ENCODE measurements around the gene CCDC40.
"Not testable (repeated sequence)": the region's sequence is repeated elsewhere in the genome, so short reads cannot be mapped to it uniquely, and the experiment has no call there.

The CCDC40 gene

GRCh38 chr17:80082403-80083135 lies 46.1 kb downstream of the CCDC40 start:
- DNase-seq (ENCODE audit: low read depth in 3 of 3) = peak; percentile 29 to 64 (median 40)

GRCh38 chr17:80083136-80083661 lies 46.8 kb downstream of the CCDC40 start:
- DNase-seq (ENCODE audit: low read depth in 3 of 3) = no peak

- DNase-seq (ENCODE audit: low read depth in 3 of 3) = no peak
Observed at GRCh38 chr17:80084773-80085172, 48.3 kb downstream of the CCDC40 start.

GRCh38 chr17:80086081-80086480 lies 49.6 kb downstream of the CCDC40 start:
- DNase-seq (ENCODE audit: low read depth in 3 of 3) = no peak

GRCh38 chr17:80086616-80087015 lies 50.2 kb downstream of the CCDC40 start:
- DNase-seq (ENCODE audit: low read depth in 3 of 3) = no peak

GRCh38 chr17:80087346-80088265 lies 51.2 kb downstream of the CCDC40 start:
- DNase-seq (ENCODE audit: low read depth in 3 of 3) = no peak

- DNase-seq (ENCODE audit: low read depth in 3 of 3) = no peak
Observed at GRCh38 chr17:80089762-80090161, 53.3 kb downstream of the CCDC40 start.

- not testable (repeated sequence) for DNase-seq (ENCODE audit: low read depth in 3 of 3)
Observed at GRCh38 chr17:80090164-80090563, 53.7 kb downstream of the CCDC40 start.

- no peak for DNase-seq (ENCODE audit: low read depth in 3 of 3)
Observed at GRCh38 chr17:80091376-80091775, 54.9 kb downstream of the CCDC40 start.

- DNase-seq (ENCODE audit: low read depth in 3 of 3) = no peak
Observed at GRCh38 chr17:80092959-80093358, 56.5 kb downstream of the CCDC40 start.

- no peak for DNase-seq (ENCODE audit: low read depth in 3 of 3)
Observed at GRCh38 chr17:80095038-80095843, 58.8 kb downstream of the CCDC40 start.

GRCh38 chr17:80095844-80096475 lies 59.5 kb downstream of the CCDC40 start:
- DNase-seq (ENCODE audit: low read depth in 3 of 3) = no peak

- no peak for DNase-seq (ENCODE audit: low read depth in 3 of 3)
Observed at GRCh38 chr17:80096561-80097021, 60.1 kb downstream of the CCDC40 start.

- DNase-seq (ENCODE audit: low read depth in 3 of 3) = no peak
Observed at GRCh38 chr17:80097127-80097621, 60.7 kb downstream of the CCDC40 start.

GRCh38 chr17:80097844-80098691 lies 61.6 kb downstream of the CCDC40 start:
- DNase-seq (ENCODE audit: low read depth in 3 of 3) = no peak

- no peak for DNase-seq (ENCODE audit: low read depth in 3 of 3)
Observed at GRCh38 chr17:80099291-80100034, 63.0 kb downstream of the CCDC40 start.

- DNase-seq (ENCODE audit: low read depth in 3 of 3) = no peak
Observed at GRCh38 chr17:80100035-80100323, 63.5 kb downstream of the CCDC40 start.

GRCh38 chr17:80101011-80101945 lies 64.8 kb downstream of the CCDC40 start, which contains the start of gene GAA:
GAA (plus strand) TSS chr17:80101581; CDS start chr17:80104587, 3,006 bp downstream.
- DNase-seq (ENCODE audit: low read depth in 3 of 3) = peak; percentile 71 to 81 (median 71)
